ENCODE data around the gene GPR22.

GPR22 gene

GRCh38 chr7:107480932-107481331 is 11.1 kb downstream of the GPR22 start:
- DNase-seq, result no peak

- DNase-seq, result no peak
These were observed 12.7 kb downstream of the GPR22 start for GRCh38 chr7:107482571-107482970.

GRCh38 chr7:107486041-107486440 is 16.2 kb downstream of the GPR22 start:
- DNase-seq, result no peak

- no peak for DNase-seq
These were observed 23.0 kb downstream of the GPR22 start for GRCh38 chr7:107492875-107493274.

- DNase-seq, result no peak
These were observed 24.5 kb downstream of the GPR22 start for GRCh38 chr7:107494315-107494751.

GRCh38 chr7:107494884-107495283 is 25.0 kb downstream of the GPR22 start:
- no peak for DNase-seq

GRCh38 chr7:107495516-107495915 is 25.7 kb downstream of the GPR22 start:
- DNase-seq, result no peak

- no peak for DNase-seq
These were observed 29.9 kb downstream of the GPR22 start for GRCh38 chr7:107499731-107500130.

GRCh38 chr7:107501593-107501992 is 31.7 kb downstream of the GPR22 start:
- no peak for DNase-seq

GRCh38 chr7:107502154-107502553 is 32.3 kb downstream of the GPR22 start:
- DNase-seq, result no peak

GRCh38 chr7:107502797-107503196 is 32.9 kb downstream of the GPR22 start:
- no peak for DNase-seq

GRCh38 chr7:107503687-107504086 is 33.8 kb downstream of the GPR22 start:
- no peak for DNase-seq

- no peak for DNase-seq
These were observed 35.5 kb downstream of the GPR22 start for GRCh38 chr7:107505362-107505761.

- no peak for DNase-seq
These were observed 36.3 kb downstream of the GPR22 start for GRCh38 chr7:107505997-107506673.

- no peak for DNase-seq
These were observed 37.0 kb downstream of the GPR22 start for GRCh38 chr7:107506674-107507339.
